H1 (cell line): ENCODE data around the gene TLR8. TPM values are rescaled to one million over a fixed set of nuclear protein-coding genes. Genes with fewer than 3 reads are reported as not detected.

Experiments used
- BCL11A ChIP-seq, 2 experiments: IDR thresholded peaks; one replicate each; pipeline ENCODE4 v1.6.1; 2011; ENCODE audit warnings: low read depth in 2 of 2, low read length in 2 of 2, mild to moderate bottlenecking in 2 of 2
- GTF2F1 ChIP-seq: IDR thresholded peaks from 2 replicates; pipeline ENCODE4 v1.6.1; 2012; ENCODE audit warnings: low read depth, low read length, improper control_type of control experiment, borderline replicate concordance
- KDM1A ChIP-seq: fragments of 200-600, 300-600 bp; sonication (generic); IDR thresholded peaks from 2 replicates; pipeline ENCODE4 v1.7.1; 2016; ENCODE audit warnings: mild to moderate bottlenecking, low read length, borderline replicate concordance
- KDM4A ChIP-seq: IDR thresholded peaks from one replicate; pipeline ENCODE4 v1.7.1; 2012; ENCODE audit warnings: low read depth, mild to moderate bottlenecking, moderate library complexity, low read length, inconsistent platforms; ENCODE audit not compliant: severe bottlenecking
- PHF8 ChIP-seq: fragments of 200-600 bp; sonication (generic); conservative IDR thresholded peaks from 2 replicates; pipeline ENCODE4 v1.7.1; 2012; ENCODE audit warnings: low read depth, mild to moderate bottlenecking, inconsistent platforms, low read length, moderate library complexity
- POU5F1 ChIP-seq: IDR thresholded peaks from 2 replicates; pipeline ENCODE4 v1.6.1; 2011; ENCODE audit warnings: low read depth, mild to moderate bottlenecking, low read length, moderate library complexity
- RBBP5 ChIP-seq: IDR thresholded peaks from 2 replicates; pipeline ENCODE4 v1.7.1; 2012; ENCODE audit warnings: low read depth, mild to moderate bottlenecking, inconsistent platforms, low read length, moderate library complexity, borderline replicate concordance
- RXRA ChIP-seq: IDR thresholded peaks from 2 replicates; pipeline ENCODE4 v1.6.1; 2011; ENCODE audit warnings: low read depth, mild to moderate bottlenecking, low read length, moderate library complexity; ENCODE audit not compliant: insufficient read depth
- SP4 ChIP-seq: IDR thresholded peaks from 2 replicates; pipeline ENCODE4 v1.6.1; 2012; ENCODE audit warnings: low read length, inconsistent platforms
- TCF12 ChIP-seq: IDR thresholded peaks from 2 replicates; pipeline ENCODE4 v1.6.1; 2011; ENCODE audit warnings: low read depth, mild to moderate bottlenecking, low read length
- polyA plus RNA-seq, 7 experiments: library from polyadenylated mRNA; depleted of rRNA in 3 of 7; stranded (reverse) in 5 of 7; unstranded in 2 of 7; fragments of >200 nt in 5 of 7; fragments of 200-250 nt in 2 of 7; gene quantifications; 1 replicate in 5 of 7; 2 replicates in 1 of 7; 4 replicates in 1 of 7; pipeline versions ENCODE4 v1.2.1 to v1.2.3, GENCODE V29; 2011 to 2013; ENCODE audit warnings: missing spikeins in 2 of 7, mixed read lengths in 2 of 7
- total RNA-seq: library from RNA; stranded (reverse); fragmentation: NEBNext Ultra II Directional; extraction: Animal tissue kit (Norgen Biotek cat#: 25700); gene quantifications from 2 replicates; pipeline ENCODE4 v1.2.1, GENCODE V29; 2021

The TLR8 gene
- total and polyA plus RNA-seq, 2 of the 8 experiments (the other 6 are each of a cell fraction or from before 2014, with no cell fraction given): not detected

DNA sequence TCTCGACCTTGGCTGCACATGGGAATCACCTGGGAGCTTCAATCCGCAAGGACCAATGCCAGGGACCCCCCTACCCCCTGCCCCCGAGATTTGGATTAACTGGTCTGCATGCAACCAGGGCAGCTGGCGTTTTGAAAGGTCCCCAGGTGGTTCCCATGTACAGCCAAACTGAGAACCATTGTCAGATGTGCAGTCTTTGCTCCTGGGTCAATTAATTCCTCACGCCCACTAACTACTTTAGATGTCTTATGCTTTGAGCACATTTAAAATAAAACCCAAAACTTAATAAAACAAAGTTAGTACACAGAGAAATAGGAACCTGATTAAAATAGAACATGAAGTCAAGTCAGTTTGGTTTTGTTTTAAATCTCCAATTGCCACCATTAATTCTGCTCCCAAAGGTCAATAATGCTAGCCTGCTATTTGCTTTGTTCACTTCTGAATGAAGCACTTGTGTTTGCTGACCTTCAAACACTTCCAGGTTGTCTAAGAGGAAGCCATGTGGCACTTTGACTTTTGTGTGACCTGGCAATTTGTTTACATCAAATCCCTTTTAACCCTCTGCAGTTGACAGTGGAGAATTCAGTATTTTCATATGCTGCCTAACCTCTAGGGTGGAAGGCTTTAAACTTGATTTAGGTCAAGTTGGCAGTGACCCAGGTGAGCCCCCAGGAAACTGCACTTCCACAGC lies 41.3 kb downstream of the TLR8 start (continued):
- TF ChIP-seq KDM4A: no peak
- TF ChIP-seq KDM1A: no peak
- no peak for TF ChIP-seq RXRA
- TF ChIP-seq RBBP5: no peak
- no peak for TF ChIP-seq BCL11A (IDR thresholded peaks at IDR 0.05; ENCODE audit: low read depth in 2 of 2, low read length in 2 of 2)
- TF ChIP-seq SP4: no peak
- TF ChIP-seq POU5F1: no peak
- TF ChIP-seq GTF2F1: no peak
- no peak for TF ChIP-seq TCF12
- no peak for TF ChIP-seq PHF8
